GM18858 (cell line): ENCODE data around the gene PSMB2.

Source experiments
- ATAC-seq: cut with Tn5 transposase; IDR thresholded peaks from one replicate; pipeline ENCODE4 v1.9.1; 2021; ENCODE audit not compliant: unreplicated experiment

The PSMB2 gene

DNA sequence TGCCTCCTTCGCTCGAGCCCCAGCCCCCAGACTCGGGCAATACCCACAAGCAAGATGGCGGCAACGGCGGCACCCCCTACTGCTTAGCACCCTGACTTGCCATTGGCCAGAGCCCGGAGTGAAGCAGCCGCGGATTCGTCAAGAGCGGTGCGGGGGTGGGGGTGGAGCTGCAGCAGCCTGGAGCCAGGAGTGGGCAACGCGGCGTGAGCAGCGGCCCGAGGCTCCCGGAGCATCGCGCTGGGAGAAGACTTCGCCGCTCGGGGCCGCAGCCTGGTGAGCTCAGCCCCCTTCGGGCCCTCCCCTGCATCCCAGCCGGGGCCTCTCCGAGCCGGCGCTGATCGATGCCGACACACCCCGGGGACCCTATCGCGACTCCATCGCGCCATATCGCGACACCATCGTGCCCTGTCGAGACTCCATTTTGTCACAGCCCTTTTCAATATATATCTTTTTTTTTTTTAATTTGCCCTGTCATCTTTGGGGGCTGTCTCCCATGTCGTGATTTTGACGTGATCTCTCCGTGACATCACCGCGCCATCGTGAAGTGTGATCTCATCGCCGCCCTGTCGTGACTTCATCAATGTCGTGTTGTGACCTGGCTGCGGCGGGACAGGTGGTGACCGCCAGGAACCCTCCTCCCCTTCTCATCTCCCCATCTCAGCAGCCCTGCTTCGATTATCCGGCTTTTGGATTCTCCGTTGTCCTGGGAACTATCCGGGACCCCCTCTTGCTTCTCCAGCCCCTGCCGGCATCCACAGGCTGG, 83.5 kb downstream of the PSMB2 start, which contains the start of gene NCDN:
Gene NCDN (plus strand): TSS at position 189 of the 763 bp plus-strand sequence. CDS start 392 bp downstream, at position 581.
- ATAC-seq, result peak; percentile 69

DNA sequence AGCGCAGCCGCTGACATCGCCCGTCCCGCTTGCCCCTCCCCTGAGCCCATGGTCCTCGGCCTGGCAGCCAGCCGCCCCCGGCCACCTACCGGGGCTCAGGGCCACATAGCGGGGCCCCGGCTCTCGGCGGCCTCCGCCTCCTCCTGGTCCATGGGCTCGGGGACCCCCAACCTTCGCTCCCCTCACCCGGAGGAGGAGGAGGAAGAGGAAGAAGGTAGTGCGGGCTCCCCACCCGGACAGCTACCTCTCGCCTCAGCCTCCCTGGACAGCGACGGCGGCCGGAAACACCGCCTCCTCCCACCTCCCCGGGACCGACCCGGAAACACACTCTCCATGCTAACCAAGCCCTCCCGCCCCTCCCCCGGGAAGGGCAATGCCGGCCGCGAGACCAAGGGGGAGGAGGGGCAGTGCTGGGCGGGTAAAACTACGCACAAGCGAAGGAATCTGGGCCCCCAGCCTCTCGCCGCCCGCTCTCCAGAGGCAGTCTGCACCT, 84.2 kb downstream of the PSMB2 start, which contains the start of gene KIAA0319L:
Gene KIAA0319L (minus strand): TSS at position 286 of the 493 bp plus-strand sequence. CDS start 2,912 bp downstream, outside the sequence.
- peak; percentile 54 for ATAC-seq

DNA sequence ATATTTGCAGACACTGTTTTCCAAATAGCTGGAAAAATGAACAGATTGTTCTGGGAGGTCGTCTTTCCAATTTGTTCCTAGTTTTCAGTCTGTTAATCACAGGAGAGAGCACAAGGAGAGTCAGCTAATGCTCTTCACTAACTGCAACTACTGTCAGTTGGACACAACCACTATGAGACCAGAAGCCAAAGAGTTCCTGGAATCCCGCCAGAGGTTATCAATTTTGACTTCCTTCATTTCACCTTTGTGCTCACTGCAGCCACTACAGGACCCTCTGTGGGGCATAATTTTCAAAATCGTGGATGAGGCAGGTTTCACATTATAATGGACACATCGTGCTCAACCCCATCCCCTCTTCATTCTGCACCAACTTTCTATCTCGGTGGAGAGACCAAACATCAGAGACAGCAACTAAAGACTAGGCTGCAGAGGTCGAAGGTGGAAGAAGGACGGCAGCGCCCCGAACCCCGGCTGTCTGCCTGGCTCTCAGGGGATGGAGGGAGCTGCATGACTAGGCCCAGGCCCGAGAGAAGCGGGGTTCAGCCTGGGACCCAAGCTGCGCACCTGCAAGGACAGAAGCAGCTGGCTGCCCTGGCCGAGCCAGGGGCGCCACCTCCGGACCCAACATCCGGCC, 84.7 kb downstream of the PSMB2 start:
- no peak for ATAC-seq

DNA sequence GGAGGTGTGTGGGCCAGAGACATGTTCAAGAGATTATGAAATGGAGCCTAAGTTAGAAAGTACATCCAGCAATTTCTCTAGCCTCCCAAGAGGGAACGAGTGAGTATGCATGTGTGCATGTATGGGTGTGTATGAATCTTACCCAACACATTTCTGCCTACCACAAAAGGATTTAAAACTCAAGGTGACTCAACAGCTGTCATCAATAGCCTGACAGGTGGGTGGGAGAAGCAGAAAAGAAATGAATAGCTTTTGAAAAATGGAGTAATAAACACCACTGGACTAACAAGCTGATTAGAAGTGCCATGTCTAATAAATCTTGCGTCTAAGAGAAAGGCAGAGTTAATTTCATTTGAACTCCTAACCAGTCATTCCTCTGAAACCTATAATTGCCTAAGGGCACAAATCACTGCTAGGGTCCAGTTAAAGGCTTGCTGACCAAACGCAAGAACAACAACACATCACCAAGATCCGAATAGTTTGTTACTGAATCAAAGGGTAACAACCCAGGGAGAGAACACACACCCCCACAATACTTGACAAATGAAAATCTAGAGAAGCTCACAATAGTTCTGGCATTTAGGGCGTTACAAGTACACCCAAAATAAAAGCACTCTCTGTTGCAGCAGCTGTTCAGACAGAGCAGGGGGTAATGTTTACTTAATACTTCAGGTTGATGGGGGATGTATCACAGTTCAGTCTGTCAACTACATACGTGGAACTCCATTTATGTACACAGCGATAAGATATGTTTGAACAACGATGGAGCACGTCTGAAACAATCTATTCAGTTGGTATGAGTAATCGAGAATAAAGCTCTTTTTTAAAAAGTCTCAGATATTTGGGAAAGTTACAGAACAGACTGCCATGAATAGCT, 85.5 kb downstream of the PSMB2 start:
- no peak for ATAC-seq

DNA sequence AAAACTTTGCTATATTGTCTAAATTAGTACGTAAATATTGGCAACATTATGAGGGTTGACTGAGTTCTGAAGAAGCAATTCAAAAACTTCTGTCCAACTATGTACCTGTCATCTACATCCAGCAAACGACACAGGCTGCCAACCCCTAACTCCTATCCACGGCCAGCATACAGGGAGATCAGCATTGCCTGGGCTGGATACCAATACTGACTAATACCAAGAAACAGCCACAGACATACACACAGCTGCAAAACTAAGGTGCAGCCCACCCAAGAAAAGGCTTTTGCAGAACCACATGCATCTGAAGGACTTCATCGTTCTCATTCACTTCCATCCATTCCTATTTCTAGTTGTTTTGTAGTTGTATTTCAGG, 86.1 kb downstream of the PSMB2 start:
- no peak for ATAC-seq

DNA sequence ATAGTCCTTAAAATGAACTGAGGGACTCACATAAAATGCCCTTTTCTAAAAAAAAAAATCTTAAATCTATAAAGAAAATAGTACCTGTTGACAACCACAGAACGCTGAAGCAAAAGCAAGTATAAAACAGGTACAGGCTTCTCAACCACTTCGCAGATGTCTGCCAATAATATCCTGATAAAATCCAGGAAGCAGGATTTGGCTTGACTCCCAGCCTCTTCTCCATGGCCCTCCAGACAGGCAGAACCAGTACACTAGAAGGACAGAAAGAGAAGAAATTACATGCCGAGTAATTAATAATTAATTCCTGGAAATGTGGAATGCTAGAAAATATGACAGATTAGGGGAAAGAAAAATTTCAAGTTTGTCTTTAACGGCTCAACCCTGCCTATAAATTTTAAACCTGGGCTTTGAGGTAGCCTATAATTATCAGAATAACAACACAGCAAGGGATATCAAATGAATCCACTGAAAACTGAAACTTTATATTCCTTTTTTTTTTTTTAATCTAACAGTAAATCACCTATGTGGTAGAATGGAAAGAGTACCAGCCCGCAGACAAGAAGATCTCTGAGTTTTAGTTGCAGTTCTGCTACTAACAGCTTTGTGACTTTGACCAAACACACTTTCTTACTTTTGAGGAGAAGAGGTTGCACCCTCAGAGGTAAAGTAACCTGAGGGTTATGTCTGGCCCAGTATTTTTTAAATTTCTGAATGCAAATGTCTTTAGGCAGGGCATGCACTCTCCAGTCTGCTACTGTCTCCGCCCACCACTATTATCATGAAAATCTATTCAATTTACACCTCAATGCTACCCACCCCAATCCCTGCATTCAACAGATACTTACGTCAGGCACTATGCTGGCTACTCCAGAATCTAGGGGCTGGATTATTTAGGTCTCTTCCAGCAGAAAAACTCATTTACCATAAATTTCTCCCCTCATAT, 86.8 kb downstream of the PSMB2 start:
- no peak for ATAC-seq

DNA sequence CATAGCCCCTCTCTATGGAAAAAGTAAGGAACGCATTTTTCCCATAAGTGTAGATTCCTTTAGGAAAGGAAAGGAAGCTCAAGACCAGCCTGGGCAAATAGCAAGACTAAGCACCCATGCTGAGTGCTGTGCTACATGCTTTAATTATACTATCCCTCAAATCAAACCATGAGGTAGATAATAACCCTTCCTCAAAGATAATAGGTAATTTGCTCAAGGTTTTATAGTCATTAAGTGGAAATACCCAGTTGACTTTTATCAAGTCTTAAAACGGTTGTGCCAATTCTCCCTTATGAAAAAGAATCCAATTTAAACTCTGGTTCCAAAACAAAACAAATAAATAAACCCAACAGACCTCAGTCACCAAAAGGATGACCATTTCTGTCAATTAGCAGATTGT, 87.5 kb downstream of the PSMB2 start:
- no peak for ATAC-seq
